Prostate gland (tissue), 2 donors: ENCODE measurements around the gene LAMA3.

Experiments
- POLR2A ChIP-seq: fragments of 450-650 bp; IDR thresholded peaks from one replicate; pipeline ENCODE4 v1.6.1; 2016; ENCODE audit warnings: antibody characterized with exemption, mild to moderate bottlenecking
- POLR2AphosphoS5 ChIP-seq: sonication (generic); formaldehyde crosslinking; IDR thresholded peaks from one replicate; pipeline ENCODE4 v1.6.1; 2017; ENCODE audit warnings: antibody characterized with exemption
- TF ChIP-seq, protein P1 (sequence below), 4 experiments: fragments of 200-600 bp in 2 of 4; fragments of 450-650 bp in 2 of 4; sonication (generic) in 2 of 4; IDR thresholded peaks; 1 replicate in 3 of 4; 2 replicates in 1 of 4; pipeline ENCODE4 v1.5.1; 2016 to 2019; ENCODE audit warnings: antibody characterized with exemption in 4 of 4, mild to moderate bottlenecking in 2 of 4, moderate library complexity in 2 of 4

- TF ChIP-seq POLR2A: no peak
- TF ChIP-seq, protein P1, sequence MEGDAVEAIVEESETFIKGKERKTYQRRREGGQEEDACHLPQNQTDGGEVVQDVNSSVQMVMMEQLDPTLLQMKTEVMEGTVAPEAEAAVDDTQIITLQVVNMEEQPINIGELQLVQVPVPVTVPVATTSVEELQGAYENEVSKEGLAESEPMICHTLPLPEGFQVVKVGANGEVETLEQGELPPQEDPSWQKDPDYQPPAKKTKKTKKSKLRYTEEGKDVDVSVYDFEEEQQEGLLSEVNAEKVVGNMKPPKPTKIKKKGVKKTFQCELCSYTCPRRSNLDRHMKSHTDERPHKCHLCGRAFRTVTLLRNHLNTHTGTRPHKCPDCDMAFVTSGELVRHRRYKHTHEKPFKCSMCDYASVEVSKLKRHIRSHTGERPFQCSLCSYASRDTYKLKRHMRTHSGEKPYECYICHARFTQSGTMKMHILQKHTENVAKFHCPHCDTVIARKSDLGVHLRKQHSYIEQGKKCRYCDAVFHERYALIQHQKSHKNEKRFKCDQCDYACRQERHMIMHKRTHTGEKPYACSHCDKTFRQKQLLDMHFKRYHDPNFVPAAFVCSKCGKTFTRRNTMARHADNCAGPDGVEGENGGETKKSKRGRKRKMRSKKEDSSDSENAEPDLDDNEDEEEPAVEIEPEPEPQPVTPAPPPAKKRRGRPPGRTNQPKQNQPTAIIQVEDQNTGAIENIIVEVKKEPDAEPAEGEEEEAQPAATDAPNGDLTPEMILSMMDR (IDR thresholded peaks at IDR 0.05): no peak
- no peak for TF ChIP-seq POLR2AphosphoS5
Measured at GRCh38 chr18:23900994-23901393, 211.7 kb downstream of the LAMA3 start.
